ENCODE data around the gene LRRC74B.
"Not testable (repeated sequence)": the region's sequence is repeated elsewhere in the genome, so short reads cannot be mapped to it uniquely, and the experiment has no call there.

The LRRC74B gene

GRCh38 chr22:21067075-21067900 is 21.5 kb downstream of the LRRC74B start:
- Histone ChIP-seq H3K27me3 (ENCODE audit: insufficient read depth, insufficient read length) (no peaks in the 10 kb centered on the region), H3K9ac (ENCODE audit: insufficient read length, low read depth) (no peak overlapping the region), H3K9me3 (ENCODE audit: insufficient read depth, low read length) (peaks cover 6% of the 10 kb centered on the region; the same call in 1 of the 2 replicates), H3K4me3 (ENCODE audit: insufficient read length, low read depth) (no peak overlapping the region), H3K36me3 (ENCODE audit: insufficient read depth, insufficient read length, low read length) (no peaks in the 10 kb centered on the region), H3K4me1 (ENCODE audit: insufficient read depth, insufficient read length) (no peaks in the 10 kb centered on the region)
- DNase-seq (ENCODE audit: low read depth, low spot score) = no peak
- no peak for TF ChIP-seq YY1 (IDR thresholded peaks at IDR 0.05; ENCODE audit: insufficient read depth, insufficient read length)
- no peak for TF ChIP-seq SUZ12 (IDR thresholded peaks at IDR 0.05; ENCODE audit: extremely low read depth, insufficient read depth, insufficient read length)
- TF ChIP-seq ZNF274 (IDR thresholded peaks at IDR 0.05; ENCODE audit: low read depth, low read length) = no peak

- H3K9me3 ChIP-seq (ENCODE audit: insufficient read depth, low read length) = peaks cover 10% of the 10 kb centered on the region; the same call in 1 of the 2 replicates
- no peak overlapping the region for H3K9ac ChIP-seq (ENCODE audit: insufficient read length, low read depth)
- no peaks in the 10 kb centered on the region for H3K36me3 ChIP-seq (ENCODE audit: insufficient read depth, insufficient read length, low read length)
- H3K4me1 ChIP-seq (ENCODE audit: insufficient read depth, insufficient read length) = no peaks in the 10 kb centered on the region
- DNase-seq (ENCODE audit: low read depth, low spot score) = no peak
- TF ChIP-seq ZNF274 (IDR thresholded peaks at IDR 0.05; ENCODE audit: low read depth, low read length) (no peak), YY1 (IDR thresholded peaks at IDR 0.05; ENCODE audit: insufficient read depth, insufficient read length) (no peak), SUZ12 (IDR thresholded peaks at IDR 0.05; ENCODE audit: extremely low read depth, insufficient read depth, insufficient read length) (no peak)
- H3K4me3 ChIP-seq (ENCODE audit: insufficient read length, low read depth) = no peak overlapping the region
- H3K27me3 ChIP-seq (ENCODE audit: insufficient read depth, insufficient read length) = no peaks in the 10 kb centered on the region
Measured at GRCh38 chr22:21067901-21068680, 22.3 kb downstream of the LRRC74B start.

- no peak for DNase-seq (ENCODE audit: low read depth, low spot score)
- Histone ChIP-seq H3K36me3 (ENCODE audit: insufficient read depth, insufficient read length, low read length) (no peaks in the 10 kb centered on the region), H3K4me3 (ENCODE audit: insufficient read length, low read depth) (no peak overlapping the region), H3K9me3 (ENCODE audit: insufficient read depth, low read length) (peaks cover 10% of the 10 kb centered on the region; the same call in 1 of the 2 replicates), H3K9ac (ENCODE audit: insufficient read length, low read depth) (no peak overlapping the region), H3K27me3 (ENCODE audit: insufficient read depth, insufficient read length) (no peaks in the 10 kb centered on the region), H3K4me1 (ENCODE audit: insufficient read depth, insufficient read length) (no peaks in the 10 kb centered on the region)
- no peak for TF ChIP-seq SUZ12 (IDR thresholded peaks at IDR 0.05; ENCODE audit: extremely low read depth, insufficient read depth, insufficient read length)
Measured at GRCh38 chr22:21068681-21069276, 23.0 kb downstream of the LRRC74B start.

GRCh38 chr22:21069375-21069774 is 23.6 kb downstream of the LRRC74B start:
- H3K4me3 ChIP-seq (ENCODE audit: insufficient read length, low read depth) = no peak overlapping the region
- no peaks in the 10 kb centered on the region for H3K36me3 ChIP-seq (ENCODE audit: insufficient read depth, insufficient read length, low read length)
- peaks cover 10% of the 10 kb centered on the region; the same call in 1 of the 2 replicates for H3K9me3 ChIP-seq (ENCODE audit: insufficient read depth, low read length)
- no peak overlapping the region for H3K9ac ChIP-seq (ENCODE audit: insufficient read length, low read depth)
- no peak for TF ChIP-seq ZNF274 (IDR thresholded peaks at IDR 0.05; ENCODE audit: low read depth, low read length)
- TF ChIP-seq YY1 (IDR thresholded peaks at IDR 0.05; ENCODE audit: insufficient read depth, insufficient read length) = no peak
- TF ChIP-seq SUZ12 (IDR thresholded peaks at IDR 0.05; ENCODE audit: extremely low read depth, insufficient read depth, insufficient read length) = no peak
- H3K27me3 ChIP-seq (ENCODE audit: insufficient read depth, insufficient read length) = no peaks in the 10 kb centered on the region
- no peaks in the 10 kb centered on the region for H3K4me1 ChIP-seq (ENCODE audit: insufficient read depth, insufficient read length)
- DNase-seq (ENCODE audit: low read depth, low spot score) = no peak

GRCh38 chr22:21070690-21071615 is 25.2 kb downstream of the LRRC74B start:
- no peaks in the 10 kb centered on the region for H3K36me3 ChIP-seq (ENCODE audit: insufficient read depth, insufficient read length, low read length)
- H3K9ac ChIP-seq (ENCODE audit: insufficient read length, low read depth) = no peak overlapping the region
- TF ChIP-seq YY1 (IDR thresholded peaks at IDR 0.05; ENCODE audit: insufficient read depth, insufficient read length) (no peak), SUZ12 (IDR thresholded peaks at IDR 0.05; ENCODE audit: extremely low read depth, insufficient read depth, insufficient read length) (no peak), ZNF274 (IDR thresholded peaks at IDR 0.05; ENCODE audit: low read depth, low read length) (no peak)
- no peak overlapping the region for H3K4me3 ChIP-seq (ENCODE audit: insufficient read length, low read depth)
- peaks cover 10% of the 10 kb centered on the region; the same call in 1 of the 2 replicates for H3K9me3 ChIP-seq (ENCODE audit: insufficient read depth, low read length)
- no peaks in the 10 kb centered on the region for H3K27me3 ChIP-seq (ENCODE audit: insufficient read depth, insufficient read length)
- no peaks in the 10 kb centered on the region for H3K4me1 ChIP-seq (ENCODE audit: insufficient read depth, insufficient read length)
- no peak for DNase-seq (ENCODE audit: low read depth, low spot score)

- H3K4me3 ChIP-seq (ENCODE audit: insufficient read length, low read depth); H3K36me3 ChIP-seq (ENCODE audit: insufficient read depth, insufficient read length, low read length); H3K4me1 ChIP-seq (ENCODE audit: insufficient read depth, insufficient read length); H3K9ac ChIP-seq (ENCODE audit: insufficient read length, low read depth); H3K27me3 ChIP-seq (ENCODE audit: insufficient read depth, insufficient read length); DNase-seq (ENCODE audit: low read depth, low spot score): not testable (repeated sequence)
- H3K9me3 ChIP-seq (ENCODE audit: insufficient read depth, low read length) = peaks cover 10% of the 10 kb centered on the region; the same call in 1 of the 2 replicates
Measured at GRCh38 chr22:21071796-21072195, 26.1 kb downstream of the LRRC74B start.
